ENCODE data around the gene CDC42SE2.

DNA sequence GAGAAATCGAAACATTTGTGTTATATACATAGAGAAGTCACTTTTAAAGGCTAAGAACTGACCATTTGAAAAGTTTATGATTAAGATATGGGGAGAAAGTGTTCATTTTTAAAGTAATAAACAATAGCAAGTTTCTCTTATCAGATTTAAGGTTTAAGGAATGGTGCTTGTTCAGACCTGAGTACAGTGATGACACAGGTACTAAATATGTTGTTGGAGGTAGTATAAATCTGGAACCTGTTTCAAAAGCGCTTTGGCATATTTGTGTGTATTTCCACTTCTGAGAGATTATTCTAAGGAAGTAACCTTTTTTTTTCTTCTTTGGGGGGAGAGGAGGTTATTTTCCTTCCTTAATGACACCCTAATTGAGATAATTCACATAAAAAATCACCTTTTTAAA is 18.4 kb downstream of the CDC42SE2 start:
- TF ChIP-seq CTCF (conservative IDR thresholded peaks at IDR 0.05; ENCODE audit: low read length) (no peak), EZH2phosphoT487 (IDR thresholded peaks at IDR 0.05; ENCODE audit: borderline replicate concordance) (no peak)

Measured in Loucy (cell line).